HepG2 (cell line): Measurements from ENCODE around the gene TMF1. TPM values are rescaled to one million over a fixed set of nuclear protein-coding genes. Genes with fewer than 3 reads are reported as not detected.

ENCODE experiments used
- ATM ChIP-seq: fragments of 450-650 bp; IDR thresholded peaks from 2 replicates; pipeline ENCODE4 v1.7.1; 2017; ENCODE audit warnings: mild to moderate bottlenecking, borderline replicate concordance
- GPBP1L1 ChIP-seq: sonication (generic); formaldehyde crosslinking; IDR thresholded peaks from 2 replicates; pipeline ENCODE4 v1.5.0; 2020; ENCODE audit warnings: mild to moderate bottlenecking, missing genetic modification reagents
- KDM4B ChIP-seq: sonication (generic); formaldehyde crosslinking; IDR thresholded peaks from 2 replicates; pipeline ENCODE4 v1.4.0; 2020; ENCODE audit warnings: missing genetic modification reagents
- KLF6 ChIP-seq: IDR thresholded peaks from 2 replicates; pipeline ENCODE4 v1.8.0; 2016; ENCODE audit warnings: missing biosample characterization, missing genetic modification reagents
- MATR3 ChIP-seq: sonication (generic); formaldehyde crosslinking; IDR thresholded peaks from 2 replicates; pipeline ENCODE4 v1.4.0; 2020; ENCODE audit warnings: missing genetic modification reagents
- ZFP36 ChIP-seq: fragments of 150-350 bp; IDR thresholded peaks from 2 replicates; pipeline ENCODE4 v1.6.1; 2018; ENCODE audit warnings: borderline replicate concordance, low read length, low read depth; ENCODE audit not compliant: partially characterized antibody
- ZNF24 ChIP-seq: fragments of 450-650 bp; IDR thresholded peaks from 2 replicates; pipeline ENCODE4 v1.6.1; 2017; ENCODE audit warnings: antibody characterized with exemption, mild to moderate bottlenecking
- ZNF274 ChIP-seq: sonication (generic); formaldehyde crosslinking; IDR thresholded peaks from 2 replicates; pipeline ENCODE4 v1.5.1; 2020; ENCODE audit warnings: mild to moderate bottlenecking, missing genetic modification reagents
- ZNF335 ChIP-seq: sonication (generic); formaldehyde crosslinking; IDR thresholded peaks from 2 replicates; pipeline ENCODE4 v1.4.0; 2020; ENCODE audit warnings: missing genetic modification reagents
- ZNF614 ChIP-seq: IDR thresholded peaks from 2 replicates; pipeline ENCODE4 v1.6.1; 2018; ENCODE audit warnings: missing biosample characterization, missing genetic modification reagents, inconsistent platforms, borderline replicate concordance
- ZNF678 ChIP-seq: sonication (generic); formaldehyde crosslinking; IDR thresholded peaks from 2 replicates; pipeline ENCODE4 v1.4.0; 2020; ENCODE audit warnings: mild to moderate bottlenecking, missing genetic modification reagents
- ZNF75D ChIP-seq: sonication (generic); formaldehyde crosslinking; IDR thresholded peaks from 2 replicates; pipeline ENCODE4 v1.8.1; 2023; ENCODE audit warnings: missing genetic modification reagents, mild to moderate bottlenecking, borderline replicate concordance
- ZNF790 ChIP-seq: sonication (generic); formaldehyde crosslinking; IDR thresholded peaks from 2 replicates; pipeline ENCODE4 v1.8.0; 2022; ENCODE audit warnings: missing genetic modification reagents, mild to moderate bottlenecking, borderline replicate concordance
- polyA plus RNA-seq, 8 experiments: library from polyadenylated mRNA; depleted of rRNA in 3 of 8; stranded (reverse) in 7 of 8; unstranded in 1 of 8; fragments of >200 nt; fragmentation: Illumina TruSeq in 4 of 8; extraction: Trizol in 4 of 8; gene quantifications; 2 replicates each; pipeline versions ENCODE4 v1.2.1 to v1.2.3, GENCODE V29; 2011 to 2016; ENCODE audit warnings: low read depth in 4 of 8, missing spikeins in 1 of 8, mixed read lengths in 1 of 8; ENCODE audit not compliant: insufficient read depth in 1 of 8
- total RNA-seq, 5 experiments: library from RNA; depleted of rRNA; stranded (reverse); fragments of >200 nt; fragmentation: Illumina TruSeq; extraction: Trizol; gene quantifications; 2 replicates each; pipeline ENCODE4 v1.2.3, GENCODE V29; 2016; ENCODE audit warnings: low read depth in 1 of 5
- TF ChIP-seq, protein P1 (sequence below): sonication (generic); formaldehyde crosslinking; IDR thresholded peaks from 2 replicates; pipeline ENCODE4 v1.4.0; 2020; ENCODE audit warnings: mild to moderate bottlenecking, missing genetic modification reagents
- TF ChIP-seq, protein P2 (sequence below): sonication (generic); formaldehyde crosslinking; IDR thresholded peaks from 2 replicates; pipeline ENCODE4 v1.4.0; 2020; ENCODE audit warnings: missing genetic modification reagents
- TF ChIP-seq, protein P3 (sequence below): sonication (generic); formaldehyde crosslinking; IDR thresholded peaks from 2 replicates; pipeline ENCODE4 v1.8.1; 2023; ENCODE audit warnings: mild to moderate bottlenecking, inconsistent platforms, moderate library complexity, missing genetic modification reagents, borderline replicate concordance

Gene TMF1
- total and polyA plus RNA-seq, 2 of the 13 experiments (the other 11 are each of a cell fraction or from before 2014, with no cell fraction given), result 12.1 to 38.4 TPM

GRCh38 chr3:69079269-69080159 is 27.4 kb upstream of the TMF1 start (continued):
- TF ChIP-seq, protein P1, sequence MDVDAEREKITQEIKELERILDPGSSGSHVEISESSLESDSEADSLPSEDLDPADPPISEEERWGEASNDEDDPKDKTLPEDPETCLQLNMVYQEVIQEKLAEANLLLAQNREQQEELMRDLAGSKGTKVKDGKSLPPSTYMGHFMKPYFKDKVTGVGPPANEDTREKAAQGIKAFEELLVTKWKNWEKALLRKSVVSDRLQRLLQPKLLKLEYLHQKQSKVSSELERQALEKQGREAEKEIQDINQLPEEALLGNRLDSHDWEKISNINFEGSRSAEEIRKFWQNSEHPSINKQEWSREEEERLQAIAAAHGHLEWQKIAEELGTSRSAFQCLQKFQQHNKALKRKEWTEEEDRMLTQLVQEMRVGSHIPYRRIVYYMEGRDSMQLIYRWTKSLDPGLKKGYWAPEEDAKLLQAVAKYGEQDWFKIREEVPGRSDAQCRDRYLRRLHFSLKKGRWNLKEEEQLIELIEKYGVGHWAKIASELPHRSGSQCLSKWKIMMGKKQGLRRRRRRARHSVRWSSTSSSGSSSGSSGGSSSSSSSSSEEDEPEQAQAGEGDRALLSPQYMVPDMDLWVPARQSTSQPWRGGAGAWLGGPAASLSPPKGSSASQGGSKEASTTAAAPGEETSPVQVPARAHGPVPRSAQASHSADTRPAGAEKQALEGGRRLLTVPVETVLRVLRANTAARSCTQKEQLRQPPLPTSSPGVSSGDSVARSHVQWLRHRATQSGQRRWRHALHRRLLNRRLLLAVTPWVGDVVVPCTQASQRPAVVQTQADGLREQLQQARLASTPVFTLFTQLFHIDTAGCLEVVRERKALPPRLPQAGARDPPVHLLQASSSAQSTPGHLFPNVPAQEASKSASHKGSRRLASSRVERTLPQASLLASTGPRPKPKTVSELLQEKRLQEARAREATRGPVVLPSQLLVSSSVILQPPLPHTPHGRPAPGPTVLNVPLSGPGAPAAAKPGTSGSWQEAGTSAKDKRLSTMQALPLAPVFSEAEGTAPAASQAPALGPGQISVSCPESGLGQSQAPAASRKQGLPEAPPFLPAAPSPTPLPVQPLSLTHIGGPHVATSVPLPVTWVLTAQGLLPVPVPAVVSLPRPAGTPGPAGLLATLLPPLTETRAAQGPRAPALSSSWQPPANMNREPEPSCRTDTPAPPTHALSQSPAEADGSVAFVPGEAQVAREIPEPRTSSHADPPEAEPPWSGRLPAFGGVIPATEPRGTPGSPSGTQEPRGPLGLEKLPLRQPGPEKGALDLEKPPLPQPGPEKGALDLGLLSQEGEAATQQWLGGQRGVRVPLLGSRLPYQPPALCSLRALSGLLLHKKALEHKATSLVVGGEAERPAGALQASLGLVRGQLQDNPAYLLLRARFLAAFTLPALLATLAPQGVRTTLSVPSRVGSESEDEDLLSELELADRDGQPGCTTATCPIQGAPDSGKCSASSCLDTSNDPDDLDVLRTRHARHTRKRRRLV (CRISPR knock-in tag), result peak; percentile 83; the same call in 1 of the 2 replicates
- no peak for TF ChIP-seq GPBP1L1 (CRISPR knock-in tag)
- no peak for TF ChIP-seq MATR3 (CRISPR knock-in tag)
- no peak for TF ChIP-seq ZFP36
- TF ChIP-seq, protein P2, sequence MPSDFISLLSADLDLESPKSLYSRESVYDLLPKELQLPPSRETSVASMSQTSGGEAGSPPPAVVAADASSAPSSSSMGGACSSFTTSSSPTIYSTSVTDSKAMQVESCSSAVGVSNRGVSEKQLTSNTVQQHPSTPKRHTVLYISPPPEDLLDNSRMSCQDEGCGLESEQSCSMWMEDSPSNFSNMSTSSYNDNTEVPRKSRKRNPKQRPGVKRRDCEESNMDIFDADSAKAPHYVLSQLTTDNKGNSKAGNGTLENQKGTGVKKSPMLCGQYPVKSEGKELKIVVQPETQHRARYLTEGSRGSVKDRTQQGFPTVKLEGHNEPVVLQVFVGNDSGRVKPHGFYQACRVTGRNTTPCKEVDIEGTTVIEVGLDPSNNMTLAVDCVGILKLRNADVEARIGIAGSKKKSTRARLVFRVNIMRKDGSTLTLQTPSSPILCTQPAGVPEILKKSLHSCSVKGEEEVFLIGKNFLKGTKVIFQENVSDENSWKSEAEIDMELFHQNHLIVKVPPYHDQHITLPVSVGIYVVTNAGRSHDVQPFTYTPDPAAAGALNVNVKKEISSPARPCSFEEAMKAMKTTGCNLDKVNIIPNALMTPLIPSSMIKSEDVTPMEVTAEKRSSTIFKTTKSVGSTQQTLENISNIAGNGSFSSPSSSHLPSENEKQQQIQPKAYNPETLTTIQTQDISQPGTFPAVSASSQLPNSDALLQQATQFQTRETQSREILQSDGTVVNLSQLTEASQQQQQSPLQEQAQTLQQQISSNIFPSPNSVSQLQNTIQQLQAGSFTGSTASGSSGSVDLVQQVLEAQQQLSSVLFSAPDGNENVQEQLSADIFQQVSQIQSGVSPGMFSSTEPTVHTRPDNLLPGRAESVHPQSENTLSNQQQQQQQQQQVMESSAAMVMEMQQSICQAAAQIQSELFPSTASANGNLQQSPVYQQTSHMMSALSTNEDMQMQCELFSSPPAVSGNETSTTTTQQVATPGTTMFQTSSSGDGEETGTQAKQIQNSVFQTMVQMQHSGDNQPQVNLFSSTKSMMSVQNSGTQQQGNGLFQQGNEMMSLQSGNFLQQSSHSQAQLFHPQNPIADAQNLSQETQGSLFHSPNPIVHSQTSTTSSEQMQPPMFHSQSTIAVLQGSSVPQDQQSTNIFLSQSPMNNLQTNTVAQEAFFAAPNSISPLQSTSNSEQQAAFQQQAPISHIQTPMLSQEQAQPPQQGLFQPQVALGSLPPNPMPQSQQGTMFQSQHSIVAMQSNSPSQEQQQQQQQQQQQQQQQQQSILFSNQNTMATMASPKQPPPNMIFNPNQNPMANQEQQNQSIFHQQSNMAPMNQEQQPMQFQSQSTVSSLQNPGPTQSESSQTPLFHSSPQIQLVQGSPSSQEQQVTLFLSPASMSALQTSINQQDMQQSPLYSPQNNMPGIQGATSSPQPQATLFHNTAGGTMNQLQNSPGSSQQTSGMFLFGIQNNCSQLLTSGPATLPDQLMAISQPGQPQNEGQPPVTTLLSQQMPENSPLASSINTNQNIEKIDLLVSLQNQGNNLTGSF (CRISPR knock-in tag), result no peak
- no peak for TF ChIP-seq ZNF274 (CRISPR knock-in tag)
- TF ChIP-seq ZNF75D (CRISPR knock-in tag), result no peak
- TF ChIP-seq ZNF678, result no peak
- no peak for TF ChIP-seq KDM4B (CRISPR knock-in tag)
- no peak for TF ChIP-seq ZNF24
- no peak for TF ChIP-seq ZNF790 (CRISPR knock-in tag)
- no peak for TF ChIP-seq KLF6
- no peak for TF ChIP-seq ZNF335
- no peak for TF ChIP-seq ATM
- TF ChIP-seq, protein P3, sequence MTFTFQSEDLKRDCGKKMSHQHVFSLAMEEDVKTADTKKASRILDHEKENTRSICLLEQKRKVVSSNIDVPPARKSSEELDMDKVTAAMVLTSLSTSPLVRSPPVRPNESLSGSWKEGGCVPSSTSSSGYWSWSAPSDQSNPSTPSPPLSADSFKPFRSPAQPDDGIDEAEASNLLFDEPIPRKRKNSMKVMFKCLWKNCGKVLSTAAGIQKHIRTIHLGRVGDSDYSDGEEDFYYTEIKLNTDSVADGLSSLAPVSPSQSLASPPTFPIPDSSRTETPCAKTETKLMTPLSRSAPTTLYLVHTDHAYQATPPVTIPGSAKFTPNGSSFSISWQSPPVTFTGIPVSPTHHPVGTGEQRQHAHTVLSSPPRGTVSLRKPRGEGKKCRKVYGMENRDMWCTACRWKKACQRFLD, result no peak
- TF ChIP-seq ZNF614 (CRISPR knock-in tag), result no peak
